NT2/D1 (cell line): ENCODE results near the gene ERP29.

Source experiments
- SUZ12 ChIP-seq: IDR thresholded peaks from 2 replicates; pipeline ENCODE4 v1.6.1; 2011; ENCODE audit not compliant: insufficient read length, insufficient read depth; ENCODE audit errors: extremely low read depth
- YY1 ChIP-seq: IDR thresholded peaks from 2 replicates; pipeline ENCODE4 v1.6.1; 2011; ENCODE audit not compliant: insufficient read length, insufficient read depth
- ZNF274 ChIP-seq: IDR thresholded peaks from 2 replicates; pipeline ENCODE4 v1.6.1; 2011; ENCODE audit warnings: mild to moderate bottlenecking, low read depth, low read length

GRCh38 chr12:112010415-112011344 is 2.5 kb upstream of the ERP29 start:
- TF ChIP-seq ZNF274 (no peak), YY1 (no peak), SUZ12 (no peak)
